GM23248 (cell line): ENCODE results near the gene TNS2.

Experiments
- EZH2 ChIP-seq: fragments of 200-600 bp; sonication (generic); IDR thresholded peaks from 2 replicates; pipeline ENCODE4 v1.6.1; 2018; ENCODE audit warnings: antibody characterized with exemption, mild to moderate bottlenecking; ENCODE audit not compliant: insufficient read depth, poor library complexity, severe bottlenecking
- EZH2phosphoT487 ChIP-seq: fragments of 200-600 bp; sonication (generic); IDR thresholded peaks from 2 replicates; pipeline ENCODE4 v1.6.1; 2018; ENCODE audit warnings: antibody characterized with exemption, moderate library complexity, mild to moderate bottlenecking, low read depth; ENCODE audit not compliant: insufficient read depth

DNA sequence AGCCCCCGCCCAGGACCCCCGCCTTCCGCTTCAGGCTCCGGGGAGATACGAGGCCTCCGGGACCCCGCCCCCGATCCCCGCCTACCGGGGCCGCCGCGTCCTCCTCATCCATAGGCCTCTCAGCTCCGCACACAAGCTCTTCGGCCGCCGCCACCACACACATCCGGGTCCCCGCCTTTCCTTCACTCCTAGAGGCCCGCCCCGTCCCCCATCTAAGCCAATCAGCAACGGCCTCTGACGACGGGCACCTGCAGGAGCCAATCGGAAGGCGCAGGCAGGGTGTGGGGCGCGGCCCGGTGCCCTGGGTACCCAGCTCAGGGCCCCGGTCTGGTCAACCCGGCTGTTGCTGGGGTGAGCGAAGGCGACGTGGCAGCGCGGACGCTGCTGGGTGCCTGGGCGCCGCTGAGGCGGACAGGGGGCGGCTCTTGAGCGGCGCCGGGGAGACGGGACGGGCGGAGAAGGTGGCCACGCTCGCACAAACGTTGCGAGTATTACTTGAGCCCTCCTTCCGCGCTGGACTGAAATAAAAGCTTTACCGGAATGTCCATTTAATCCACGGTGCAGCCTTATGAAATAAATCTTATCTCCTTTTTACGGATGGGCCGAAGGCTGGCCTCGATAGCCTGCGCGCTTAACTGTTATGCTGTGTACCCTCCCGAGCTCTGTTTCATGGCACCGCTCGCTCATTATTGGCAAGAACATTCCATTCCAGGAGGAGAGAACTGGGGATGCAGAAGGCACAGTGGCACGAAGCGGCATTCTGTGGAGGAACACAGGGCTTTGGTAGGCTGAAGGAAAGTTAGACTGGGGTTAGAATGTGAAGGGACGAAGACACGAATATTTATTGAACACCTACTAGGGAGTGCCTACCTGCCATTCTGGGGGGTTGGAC, 29.6 kb downstream of the TNS2 start, which contains the start of gene SPRYD3:
- TF ChIP-seq EZH2, result no peak
- no peak for TF ChIP-seq EZH2phosphoT487
